SW480 (cell line): ENCODE data around the gene WNK2.

Experiments used
- DNase-seq: peaks from one replicate; pipeline ENCODE4 v3.0.0-alpha.2; 2016; ENCODE audit warnings: low spot score

Gene WNK2

DNA sequence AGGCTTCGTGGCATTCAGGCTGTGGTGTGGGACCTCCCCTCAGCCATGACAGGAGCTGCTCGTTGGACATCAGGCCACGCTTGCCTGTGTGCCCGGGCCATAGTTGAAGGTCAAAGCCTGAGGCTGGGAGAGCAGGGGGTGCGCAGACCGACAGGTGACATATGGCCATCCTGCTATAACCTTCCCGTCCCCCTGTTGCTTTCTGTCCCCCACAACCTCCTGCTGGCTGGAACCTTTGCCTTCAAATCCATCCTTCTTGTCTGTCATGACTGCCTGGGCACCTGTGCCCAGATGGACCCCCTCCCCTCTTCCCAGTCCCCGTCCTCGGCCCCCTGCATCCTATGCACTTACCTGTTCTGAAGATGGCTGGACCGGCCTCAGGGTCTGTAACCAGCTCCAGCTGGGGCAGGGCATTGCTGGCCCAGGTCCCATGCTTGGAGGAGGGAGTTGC is 83.2 kb downstream of the WNK2 start:
- DNase-seq: no peak

DNA sequence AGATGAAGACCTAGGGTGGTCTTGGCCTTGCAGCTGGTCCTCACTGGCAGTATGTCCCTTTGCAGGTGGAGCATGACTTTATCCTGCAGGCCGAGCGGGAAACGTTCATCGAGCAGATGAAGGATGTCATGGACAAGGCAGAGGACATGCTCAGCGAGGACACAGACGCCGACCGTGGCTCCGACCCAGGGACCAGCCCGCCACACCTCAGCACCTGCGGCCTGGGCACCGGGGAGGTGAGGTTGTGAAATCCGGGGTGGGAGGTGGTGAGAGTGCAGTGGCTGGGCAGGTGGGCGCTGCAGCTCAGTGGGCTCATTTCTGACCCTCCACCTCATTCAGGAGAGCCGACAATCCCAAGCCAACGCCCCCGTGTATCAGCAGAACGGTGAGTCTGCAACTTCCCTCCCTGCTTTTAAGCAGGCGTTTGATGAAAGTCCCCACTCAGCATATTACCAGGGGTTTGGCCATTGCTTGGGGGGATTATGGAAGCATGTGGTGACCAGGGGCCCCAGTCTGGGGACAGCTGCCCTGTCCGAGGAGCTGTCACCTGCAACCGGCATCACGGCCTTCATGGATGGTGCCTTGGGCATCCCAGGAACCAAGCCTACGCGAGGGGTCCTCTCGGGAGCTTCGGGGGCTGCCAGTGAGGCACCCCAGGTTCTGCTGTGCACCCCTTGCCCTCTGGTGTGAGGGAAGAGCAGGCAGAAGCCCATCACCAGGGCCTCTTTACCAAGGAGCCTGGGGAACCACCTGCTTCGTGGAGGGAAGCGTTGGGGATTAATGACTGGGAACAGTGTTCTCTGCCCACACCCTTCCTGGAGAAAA is 84.0 kb downstream of the WNK2 start:
- no peak for DNase-seq

DNA sequence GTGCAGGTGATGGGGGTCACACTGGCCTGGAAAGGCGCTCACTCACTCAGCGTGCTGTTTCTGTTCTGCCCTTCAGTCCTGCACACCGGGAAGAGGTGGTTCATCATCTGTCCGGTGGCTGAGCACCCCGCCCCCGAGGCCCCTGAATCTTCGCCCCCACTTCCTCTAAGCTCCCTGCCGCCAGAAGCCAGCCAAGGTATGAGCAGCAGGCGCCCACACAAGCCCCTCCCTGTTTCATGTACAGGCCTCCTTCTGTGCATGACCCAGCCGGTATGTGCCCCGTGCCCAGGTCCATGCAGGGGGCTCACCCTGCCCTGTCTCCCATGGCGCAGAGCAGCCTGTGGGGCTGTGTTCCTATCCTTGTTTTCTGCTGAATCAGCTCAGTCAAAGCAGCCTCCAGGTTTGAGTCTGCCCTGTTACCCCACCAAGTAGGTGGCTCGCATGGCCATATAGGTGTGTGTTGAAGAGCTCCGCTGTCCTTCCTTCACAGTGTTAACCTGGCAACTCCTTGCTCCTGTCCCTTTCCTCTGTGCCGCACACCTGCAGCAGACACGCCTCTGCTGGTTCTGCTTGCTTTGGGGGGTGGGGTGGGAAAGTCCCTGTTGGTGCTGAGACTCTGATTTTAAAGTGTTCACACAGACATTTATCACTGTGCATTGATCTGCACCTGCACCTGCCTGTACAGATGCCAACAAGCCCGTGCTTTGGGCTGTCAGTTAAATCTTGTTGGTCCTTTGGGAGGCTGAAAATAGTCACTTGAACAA is 84.8 kb downstream of the WNK2 start:
- DNase-seq: no peak

DNA sequence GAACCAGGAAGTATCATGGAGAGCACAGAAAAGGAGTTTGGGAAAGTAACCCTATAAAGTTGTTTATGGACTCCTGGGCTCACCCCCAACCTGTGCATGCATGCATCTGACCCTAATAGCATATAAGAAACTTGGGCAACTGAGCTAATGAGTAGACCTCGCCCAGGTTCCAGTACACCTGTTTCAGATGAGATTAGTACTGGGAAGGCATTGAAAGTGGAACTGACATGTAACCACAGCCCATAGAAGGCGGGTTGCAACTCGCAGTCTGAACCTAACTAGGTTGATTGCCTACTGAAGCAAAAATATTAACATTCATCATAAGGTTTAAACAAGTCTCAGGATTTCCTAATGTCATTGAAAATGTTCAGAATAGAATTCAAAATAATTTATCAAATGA is 87.0 kb downstream of the WNK2 start:
- DNase-seq: no peak

DNA sequence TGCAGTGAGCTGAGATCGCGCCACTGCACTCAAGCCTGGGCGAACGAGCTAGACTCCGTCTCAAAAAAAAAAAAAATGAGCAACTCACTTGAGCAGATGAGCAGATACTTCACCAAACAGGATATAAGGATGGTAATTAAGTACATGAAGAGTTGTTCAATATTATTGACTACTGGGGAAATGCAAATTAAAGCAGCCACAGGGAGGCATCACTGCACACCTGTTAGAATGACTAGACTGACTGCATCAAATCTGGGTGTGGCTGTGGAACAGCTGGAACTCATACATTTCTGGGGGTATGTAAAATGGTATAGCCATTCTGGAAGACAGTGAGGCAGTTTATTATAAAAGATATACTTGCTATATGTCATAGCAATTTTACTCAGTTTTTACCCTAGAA is 93.0 kb downstream of the WNK2 start:
- no peak for DNase-seq

DNA sequence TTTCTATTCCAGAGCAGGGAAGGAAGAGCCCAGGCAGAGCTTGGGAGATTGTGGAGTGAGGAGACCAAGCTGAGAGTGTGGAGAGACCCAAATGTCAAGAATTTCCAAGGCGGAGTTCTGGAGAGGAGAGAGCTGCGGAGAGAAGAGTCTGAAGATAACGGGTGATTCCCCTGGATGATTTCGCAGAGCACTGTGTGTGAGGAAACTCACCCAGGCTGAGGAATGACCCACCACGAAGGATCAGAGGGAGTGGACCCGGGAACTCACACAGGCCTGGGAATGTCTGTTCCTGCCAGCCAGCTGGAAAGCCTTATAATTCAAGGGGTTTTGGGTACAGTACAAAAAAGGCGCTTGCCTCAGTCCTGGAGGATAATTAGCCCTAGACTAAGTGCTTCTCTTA is 94.2 kb downstream of the WNK2 start:
- DNase-seq: no peak

DNA sequence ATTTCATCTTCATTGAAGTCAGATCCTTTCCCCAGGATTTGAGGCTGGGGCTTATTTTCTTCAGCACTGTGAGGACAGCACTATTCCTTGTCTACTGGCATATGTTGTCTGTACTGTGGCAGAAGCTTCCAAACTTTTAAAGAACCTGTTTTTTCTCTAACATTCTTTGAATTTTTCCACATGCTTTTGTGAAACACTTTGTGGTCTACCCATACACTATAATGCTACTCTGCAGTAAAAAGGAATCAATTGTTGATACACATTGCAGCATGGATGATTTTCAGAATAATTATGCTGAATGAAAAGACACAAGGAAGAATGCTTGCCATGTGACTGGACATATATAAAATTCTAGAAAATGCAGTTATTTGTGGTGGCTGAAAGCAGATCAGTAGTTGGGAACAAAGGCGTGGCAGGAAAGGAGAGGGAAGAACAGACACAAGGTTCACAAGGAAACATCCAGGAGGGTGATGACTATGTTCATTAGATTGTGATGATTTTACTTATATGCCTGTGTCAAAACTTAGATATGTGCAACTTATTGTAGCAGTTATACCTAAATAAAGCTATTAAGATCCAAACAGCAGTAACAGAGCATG is 96.8 kb downstream of the WNK2 start:
- no peak for DNase-seq

DNA sequence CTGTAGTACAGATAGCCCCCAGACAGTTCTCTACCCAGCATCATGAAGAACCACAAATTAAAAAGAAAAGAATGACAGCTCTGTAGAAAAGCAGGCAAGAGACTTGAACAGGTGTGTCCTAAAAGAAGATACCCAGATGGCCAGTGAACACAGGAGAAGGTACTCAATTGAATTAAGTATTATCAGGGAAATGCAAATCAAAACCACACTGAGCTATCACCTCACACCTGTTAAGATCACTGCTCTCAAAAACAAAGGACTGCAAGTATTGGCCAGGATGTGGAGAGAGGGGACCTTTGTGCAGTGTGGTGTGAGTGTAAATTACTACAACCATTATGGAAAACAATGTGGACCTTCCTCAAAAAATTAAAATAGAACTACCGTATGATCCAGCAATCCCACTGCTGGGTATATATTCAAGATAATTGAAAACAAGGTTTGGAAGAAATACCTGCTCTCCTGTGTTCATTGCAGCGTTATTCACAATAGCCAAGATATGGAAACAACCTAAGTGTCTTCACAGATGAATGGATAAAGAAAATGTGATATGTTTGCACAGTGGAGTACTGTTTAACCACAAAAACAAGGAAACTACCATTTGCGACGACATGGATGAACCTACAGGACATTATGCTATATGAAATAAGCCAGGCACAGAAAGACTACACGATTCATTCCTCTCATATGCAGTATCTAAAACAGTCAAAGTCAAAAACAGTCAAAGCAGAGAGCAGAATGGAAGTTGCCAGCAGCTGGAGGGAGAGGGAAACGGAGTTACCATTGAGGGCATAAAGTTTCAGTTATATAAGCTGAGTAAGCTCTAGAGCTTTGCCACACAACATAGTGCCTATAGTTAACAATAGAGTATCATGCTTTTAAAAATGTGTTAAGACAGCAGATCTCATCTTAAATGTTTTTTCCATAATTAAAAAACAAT is 102.6 kb downstream of the WNK2 start:
- no peak for DNase-seq

DNA sequence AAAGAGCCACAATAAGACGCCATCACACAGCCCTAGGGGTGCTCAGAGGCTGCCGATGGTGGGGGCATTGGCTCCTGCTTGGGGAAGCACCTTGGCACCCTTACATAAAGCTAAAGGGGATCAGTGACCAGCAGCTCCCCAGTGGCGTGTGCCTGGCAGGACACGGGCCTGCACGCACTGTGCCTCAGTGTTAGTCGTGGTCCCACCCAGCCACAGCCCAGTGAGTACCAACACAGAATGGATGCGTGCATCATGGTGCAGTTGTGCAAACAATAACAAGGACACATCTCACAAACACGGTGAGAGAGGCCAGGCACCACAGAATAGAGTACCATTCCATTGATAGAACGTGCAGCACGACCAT is 103.2 kb downstream of the WNK2 start:
- DNase-seq: no peak

DNA sequence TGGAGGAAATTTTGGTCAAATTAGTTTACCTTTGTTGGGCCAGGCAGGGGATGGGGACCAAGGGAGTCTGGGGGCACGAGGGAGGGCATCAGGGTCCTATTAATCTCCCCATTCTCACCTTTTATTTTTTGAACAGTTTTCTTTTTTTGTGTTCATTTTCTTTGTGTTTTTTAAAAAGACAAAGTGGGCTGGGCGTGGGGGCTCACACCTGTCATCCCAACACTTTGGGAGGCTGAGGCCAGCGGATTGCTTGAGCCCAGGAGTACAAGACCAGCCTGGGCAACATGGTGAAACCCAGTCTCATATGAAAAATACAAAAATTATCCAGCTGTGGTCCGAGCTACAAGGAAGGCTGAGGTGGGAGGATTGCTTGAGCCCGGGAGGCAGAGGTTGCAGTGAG is 103.7 kb downstream of the WNK2 start:
- DNase-seq: no peak

DNA sequence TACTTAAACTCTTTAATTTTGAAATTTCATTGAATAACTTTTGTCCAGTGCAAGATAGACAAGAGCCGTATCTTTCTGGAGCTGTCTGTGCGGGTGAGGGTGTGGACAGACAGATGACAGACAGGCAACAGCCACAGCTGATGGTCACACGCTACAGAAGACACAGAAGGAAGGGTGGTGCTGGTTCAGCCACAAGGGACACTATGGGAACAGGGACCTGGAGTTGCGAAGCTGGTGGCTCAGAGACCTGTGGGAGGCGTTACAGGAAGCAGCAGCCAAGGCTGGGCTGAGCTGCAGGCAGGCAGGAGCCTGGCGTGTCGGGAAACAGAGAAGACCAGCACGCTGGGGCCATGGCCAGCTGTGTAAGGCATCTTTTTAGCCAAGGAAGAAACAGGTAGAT is 104.4 kb downstream of the WNK2 start:
- DNase-seq: peak; percentile 31

DNA sequence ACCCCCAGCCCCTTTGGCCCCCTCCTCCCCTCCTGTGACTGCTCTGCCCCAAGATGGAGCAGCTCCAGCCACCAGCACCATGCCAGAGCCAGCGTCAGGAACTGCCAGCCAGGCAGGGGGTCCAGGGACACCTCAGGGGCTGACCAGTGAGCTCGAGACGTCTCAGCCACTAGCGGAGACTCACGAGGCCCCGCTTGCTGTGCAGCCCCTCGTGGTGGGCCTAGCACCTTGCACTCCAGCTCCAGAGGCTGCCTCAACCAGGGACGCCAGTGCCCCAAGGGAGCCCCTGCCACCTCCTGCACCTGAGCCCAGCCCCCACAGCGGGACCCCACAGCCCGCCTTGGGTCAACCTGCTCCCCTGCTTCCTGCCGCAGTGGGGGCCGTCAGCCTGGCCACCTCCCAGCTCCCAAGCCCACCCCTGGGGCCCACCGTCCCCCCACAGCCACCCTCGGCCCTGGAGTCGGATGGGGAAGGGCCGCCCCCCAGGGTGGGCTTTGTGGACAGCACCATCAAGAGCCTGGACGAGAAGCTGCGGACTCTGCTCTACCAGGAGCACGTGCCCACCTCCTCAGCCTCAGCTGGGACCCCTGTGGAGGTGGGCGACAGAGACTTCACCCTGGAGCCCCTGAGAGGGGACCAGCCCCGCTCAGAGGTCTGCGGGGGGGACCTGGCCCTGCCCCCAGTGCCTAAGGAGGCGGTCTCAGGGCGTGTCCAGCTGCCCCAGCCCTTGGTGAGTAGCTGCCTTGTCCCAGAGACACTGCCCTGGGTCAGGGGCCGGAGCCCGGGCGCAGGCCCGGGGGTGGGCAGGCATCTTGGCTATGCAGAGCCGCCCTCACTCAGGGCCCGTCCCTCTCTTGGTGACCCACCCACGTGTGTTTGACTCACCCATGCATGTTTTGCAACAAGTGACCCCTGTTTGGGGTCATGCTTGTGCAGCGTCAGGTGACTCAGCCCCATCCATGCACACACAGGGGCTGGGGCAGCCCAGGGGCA is 105.2 kb downstream of the WNK2 start:
- DNase-seq: no peak

DNA sequence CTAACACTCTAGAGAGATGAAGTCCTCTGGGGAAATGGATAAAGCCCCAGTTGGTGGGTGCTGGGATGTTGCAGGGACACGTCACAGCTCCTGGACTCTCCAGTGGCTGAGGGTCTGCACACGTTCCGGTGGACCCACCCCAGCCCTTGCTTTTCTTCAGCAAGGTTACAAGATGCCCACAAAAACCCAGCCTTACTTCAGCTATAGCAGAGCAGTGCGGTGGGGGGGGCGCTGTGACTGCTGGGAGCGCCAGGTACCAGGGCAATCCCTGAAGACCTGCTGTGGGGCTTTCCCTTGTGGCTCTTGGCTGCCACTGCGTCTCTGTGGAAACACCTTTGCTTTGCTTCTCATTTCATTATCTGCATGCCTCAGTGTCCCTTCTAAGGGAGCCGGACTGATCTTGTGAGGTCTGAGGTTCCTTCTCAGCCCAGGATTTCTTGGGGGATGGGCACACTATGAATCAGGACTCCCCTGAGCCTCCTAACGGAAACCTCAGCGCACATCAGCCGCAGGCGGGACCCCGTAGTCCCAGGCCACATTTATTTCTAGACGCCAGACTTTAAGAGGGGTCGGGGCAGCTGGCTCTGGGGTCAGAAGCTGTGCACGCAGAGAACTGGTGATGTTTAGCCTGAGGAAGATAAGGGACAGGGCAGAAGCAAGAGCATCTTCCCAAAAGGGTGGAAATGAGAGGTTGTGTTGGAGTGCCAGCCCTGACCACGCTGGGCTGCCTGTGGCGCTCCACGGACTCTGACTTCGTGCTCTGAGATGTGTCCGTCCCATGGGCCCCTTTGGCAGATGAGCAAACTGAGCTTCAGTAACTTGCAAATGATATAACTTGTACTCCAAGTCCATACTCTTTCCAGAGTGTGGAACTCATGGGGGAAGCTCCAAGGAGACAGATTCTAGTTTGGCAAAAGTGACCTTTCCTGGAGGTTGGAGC is 106.8 kb downstream of the WNK2 start:
- no peak for DNase-seq

DNA sequence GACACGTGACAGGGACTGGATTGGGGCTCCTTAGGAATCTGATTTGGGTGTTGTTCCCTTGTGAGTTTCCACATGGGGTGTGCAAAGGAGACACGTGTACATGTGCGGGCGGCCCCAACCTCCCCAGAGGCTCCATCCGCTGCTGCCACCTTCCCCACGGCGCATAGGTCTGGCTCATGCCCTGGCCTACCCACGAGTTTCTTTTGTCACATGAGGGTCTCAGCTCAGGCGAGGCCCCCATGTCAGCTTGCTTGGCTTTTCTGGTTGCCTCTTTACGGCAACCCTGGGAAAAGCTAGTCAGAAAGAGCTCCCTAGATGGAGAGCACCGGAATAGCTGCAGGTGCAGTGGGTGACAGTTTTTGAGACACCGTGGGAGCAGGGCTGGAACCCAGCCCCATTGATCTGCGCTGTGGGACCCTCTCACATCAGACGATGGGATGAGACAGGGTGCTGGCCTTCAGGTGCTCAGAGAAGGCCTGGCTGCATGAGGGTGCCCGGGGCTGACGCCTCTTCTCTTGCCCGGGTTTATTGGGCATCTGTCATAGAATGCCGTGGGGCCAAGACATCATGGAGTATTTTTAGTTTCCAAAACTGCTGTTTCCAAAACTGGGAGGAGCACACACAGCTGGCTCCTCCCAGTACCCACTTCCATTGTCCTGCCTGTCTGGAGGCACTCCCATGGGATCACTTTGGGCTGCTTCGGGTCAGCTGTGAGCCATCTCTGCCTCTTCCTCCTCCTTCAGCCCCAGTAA is 107.8 kb downstream of the WNK2 start:
- no peak for DNase-seq

DNA sequence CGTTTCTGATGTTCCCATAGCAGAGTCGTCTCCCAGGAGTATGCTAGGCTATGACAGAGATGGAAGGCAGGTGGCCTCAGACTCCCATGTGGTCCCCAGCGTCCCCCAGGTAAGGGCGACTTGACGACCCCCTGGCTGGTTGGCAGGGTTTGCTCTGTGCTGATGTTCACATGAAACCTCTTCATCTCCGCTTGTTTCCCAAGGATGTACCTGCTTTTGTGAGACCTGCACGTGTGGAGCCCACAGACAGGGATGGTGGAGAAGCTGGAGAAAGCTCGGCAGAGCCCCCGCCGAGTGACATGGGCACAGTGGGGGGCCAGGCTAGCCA is 108.3 kb downstream of the WNK2 start:
- DNase-seq: no peak

DNA sequence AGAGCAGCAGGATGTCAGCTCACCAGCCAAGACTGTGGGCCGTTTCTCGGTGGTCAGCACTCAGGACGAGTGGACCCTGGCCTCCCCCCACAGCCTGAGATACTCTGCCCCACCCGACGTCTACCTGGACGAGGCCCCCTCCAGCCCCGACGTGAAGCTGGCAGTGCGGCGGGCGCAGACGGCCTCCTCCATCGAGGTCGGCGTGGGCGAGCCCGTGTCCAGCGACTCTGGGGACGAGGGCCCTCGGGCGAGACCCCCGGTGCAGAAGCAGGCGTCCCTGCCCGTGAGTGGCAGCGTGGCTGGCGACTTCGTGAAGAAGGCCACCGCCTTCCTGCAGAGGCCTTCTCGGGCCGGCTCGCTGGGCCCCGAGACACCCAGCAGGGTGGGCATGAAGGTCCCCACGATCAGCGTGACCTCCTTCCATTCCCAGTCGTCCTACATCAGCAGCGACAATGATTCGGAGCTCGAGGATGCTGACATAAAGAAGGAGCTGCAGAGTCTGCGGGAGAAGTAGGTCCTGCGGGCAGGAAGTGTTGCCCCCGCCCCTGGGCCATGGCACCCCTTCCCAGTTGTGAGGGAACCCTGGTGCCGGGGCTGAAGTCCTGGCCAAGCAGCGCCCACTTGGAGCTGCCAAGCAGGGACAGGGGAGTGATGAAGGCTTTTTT is 108.9 kb downstream of the WNK2 start:
- no peak for DNase-seq

DNA sequence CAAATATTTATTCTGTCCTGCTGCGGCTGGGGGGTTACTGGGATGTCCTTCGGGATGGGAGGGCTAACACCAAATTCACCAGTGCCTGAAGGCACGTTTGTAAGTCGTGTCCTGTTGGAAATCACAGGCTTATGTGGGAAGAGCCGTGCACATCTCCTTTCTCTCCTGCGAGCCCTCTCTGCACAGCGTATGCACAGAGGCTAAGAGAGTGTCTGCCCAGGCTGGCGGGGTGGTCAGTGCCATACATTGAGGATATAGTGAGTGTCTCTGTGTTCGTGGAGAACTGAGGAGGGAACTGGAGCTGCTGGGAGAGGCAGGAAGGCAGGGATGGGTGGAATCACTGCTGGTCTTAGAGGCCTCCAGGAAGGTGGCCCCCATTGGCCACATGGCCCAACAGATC is 110.1 kb downstream of the WNK2 start:
- DNase-seq: no peak

DNA sequence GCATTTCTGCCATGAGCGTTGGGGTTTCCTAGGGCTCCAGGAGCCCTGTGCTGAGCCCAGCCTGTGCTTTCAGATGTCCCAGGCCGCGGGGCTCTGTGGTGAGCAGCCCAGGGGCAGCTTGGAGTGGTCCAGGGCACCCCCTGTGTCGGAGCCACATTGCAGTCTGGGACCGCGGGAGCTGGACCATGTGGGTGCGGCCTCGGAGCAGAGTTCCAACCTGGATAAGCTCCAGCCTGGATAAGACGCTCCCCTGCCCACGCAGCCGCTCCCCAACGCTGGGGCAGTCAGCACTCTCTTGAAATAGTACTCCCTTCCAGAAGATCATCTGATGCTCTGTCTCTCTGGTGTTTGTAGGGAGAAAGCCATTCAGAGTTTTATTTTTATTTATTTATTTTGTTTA is 111.1 kb downstream of the WNK2 start:
- peak; percentile 11 for DNase-seq
